Measurements from ENCODE around the gene DUS2.
"Not testable (repeated sequence)": the region's sequence is repeated elsewhere in the genome, so short reads cannot be mapped to it uniquely, and the experiment has no call there.

Gene DUS2

GRCh38 chr16:68100488-68100887 lies 77.4 kb downstream of the DUS2 start (continued):
- TF ChIP-seq ZNF621 (tag by site-specific recombination; IDR thresholded peaks at IDR 0.05) (no peak), ZNF416 (tag by site-specific recombination; IDR thresholded peaks at IDR 0.05) (no peak)

- TF ChIP-seq PRDM4 (tag by site-specific recombination; IDR thresholded peaks at IDR 0.05) (no peak), AEBP2 (tag by site-specific recombination; IDR thresholded peaks at IDR 0.05; ENCODE audit: borderline replicate concordance) (no peak), PRDM1 (tag by site-specific recombination; IDR thresholded peaks at IDR 0.05) (no peak), ZNF140 (tag by site-specific recombination; IDR thresholded peaks at IDR 0.05) (no peak), REST (tag by site-specific recombination; IDR thresholded peaks at IDR 0.05) (no peak)
- no peaks in the 10 kb centered on the region for H3K9me3 ChIP-seq (ENCODE audit: control insufficient read depth, insufficient read depth, low read depth, low read length)
- no peaks in the 10 kb centered on the region for H3K36me3 ChIP-seq (ENCODE audit: control insufficient read depth in 2 of 2, insufficient read depth in 1 of 2, low read length in 2 of 2)
- H3K4me1 ChIP-seq (ENCODE audit: control insufficient read depth, insufficient read depth, low read length), result no peaks in the 10 kb centered on the region
- CTCF ChIA-PET, result no interaction called here
- POLR2A ChIA-PET, result no interaction called here
- H3K4me3 ChIP-seq (ENCODE audit: low read depth, low read length), result no peak overlapping the region
- H3K27ac ChIP-seq (ENCODE audit: extremely low read depth, low read depth, low read length), result no peak overlapping the region
These were observed 82.5 kb downstream of the DUS2 start for GRCh38 chr16:68105611-68106010.

- H3K4me1 ChIP-seq (ENCODE audit: control insufficient read depth, insufficient read depth, low read length); H3K36me3 ChIP-seq (ENCODE audit: control insufficient read depth in 2 of 2, insufficient read depth in 1 of 2, low read length in 2 of 2); H3K4me3 ChIP-seq (ENCODE audit: low read depth, low read length); CTCF ChIA-PET; H3K9me3 ChIP-seq (ENCODE audit: control insufficient read depth, insufficient read depth, low read depth, low read length); H3K27ac ChIP-seq (ENCODE audit: extremely low read depth, low read depth, low read length); POLR2A ChIA-PET: not testable (repeated sequence)
These were observed 84.3 kb downstream of the DUS2 start for GRCh38 chr16:68107230-68107928.

- H3K9me3 ChIP-seq (ENCODE audit: control insufficient read depth, insufficient read depth, low read depth, low read length); H3K36me3 ChIP-seq (ENCODE audit: control insufficient read depth in 2 of 2, insufficient read depth in 1 of 2, low read length in 2 of 2); H3K4me1 ChIP-seq (ENCODE audit: control insufficient read depth, insufficient read depth, low read length); POLR2A ChIA-PET; H3K4me3 ChIP-seq (ENCODE audit: low read depth, low read length); H3K27ac ChIP-seq (ENCODE audit: extremely low read depth, low read depth, low read length): not testable (repeated sequence)
- CTCF ChIA-PET, result interaction anchor here (0.7 kb wide), 1 partner anchor 12 kb away, joined by 4 read pairs; no protein-coding TSS in a partner anchor
These were observed 86.1 kb downstream of the DUS2 start for GRCh38 chr16:68109156-68109555.

GRCh38 chr16:68110611-68111010 lies 87.5 kb downstream of the DUS2 start:
- H3K36me3 ChIP-seq (ENCODE audit: control insufficient read depth in 2 of 2, insufficient read depth in 1 of 2, low read length in 2 of 2); H3K4me1 ChIP-seq (ENCODE audit: control insufficient read depth, insufficient read depth, low read length); H3K9me3 ChIP-seq (ENCODE audit: control insufficient read depth, insufficient read depth, low read depth, low read length); H3K4me3 ChIP-seq (ENCODE audit: low read depth, low read length); POLR2A ChIA-PET; H3K27ac ChIP-seq (ENCODE audit: extremely low read depth, low read depth, low read length): not testable (repeated sequence)
- CTCF ChIA-PET, result interaction anchor here (0.7 kb wide), 2 partner anchors 18 to 26 kb away, joined by 5 read pairs; partner anchors contain the start of gene NFATC3
